ENCODE results near the gene DNASE1L1. TPM values are rescaled to one million over a fixed set of nuclear protein-coding genes. Genes with fewer than 3 reads are reported as not detected.
A peak's percentile ranks its signal among the peaks of the same experiment; 100 is the strongest.

The DNASE1L1 gene
- total RNA-seq, 1 donor from 2014 or later: 40.8 TPM

- no peak for DNase-seq (ENCODE audit: low spot score)
- no peaks in the 10 kb centered on the region for H3K27me3 Mint-ChIP-seq (ENCODE audit: low read depth)
- TF ChIP-seq CTCF (IDR thresholded peaks at IDR 0.05): no peak
- H3K27ac Mint-ChIP-seq (ENCODE audit: unreplicated experiment): peak overlapping the region; percentile 65
- H3K9me3 Mint-ChIP-seq (ENCODE audit: low read depth): no peaks in the 10 kb centered on the region
- H3K4me3 Mint-ChIP-seq (ENCODE audit: unreplicated experiment): peak overlapping the region; percentile 25
- H3K36me3 Mint-ChIP-seq (ENCODE audit: low read depth): no peaks in the 10 kb centered on the region
- peaks cover 30% of the 10 kb centered on the region for H3K4me1 Mint-ChIP-seq (ENCODE audit: low read depth)
Observed at GRCh38 chrX:154426916-154427770, 18.1 kb upstream of the DNASE1L1 start.

GRCh38 chrX:154420402-154420756, 11.3 kb upstream of the DNASE1L1 start:
- no peak overlapping the region for H3K27ac Mint-ChIP-seq (ENCODE audit: unreplicated experiment)
- H3K9me3 Mint-ChIP-seq (ENCODE audit: low read depth): no peaks in the 10 kb centered on the region
- peaks cover 3% of the 10 kb centered on the region for H3K4me1 Mint-ChIP-seq (ENCODE audit: low read depth)
- TF ChIP-seq CTCF (IDR thresholded peaks at IDR 0.05): no peak
- DNase-seq (ENCODE audit: low spot score): no peak
- H3K27me3 Mint-ChIP-seq (ENCODE audit: low read depth): no peaks in the 10 kb centered on the region
- H3K4me3 Mint-ChIP-seq (ENCODE audit: unreplicated experiment): no peak overlapping the region
- no peaks in the 10 kb centered on the region for H3K36me3 Mint-ChIP-seq (ENCODE audit: low read depth)

GRCh38 chrX:154419688-154420401, 10.8 kb upstream of the DNASE1L1 start:
- Mint-ChIP-seq H3K4me3 (ENCODE audit: unreplicated experiment) (no peak overlapping the region), H3K4me1 (ENCODE audit: low read depth) (peaks cover 3% of the 10 kb centered on the region), H3K36me3 (ENCODE audit: low read depth) (no peaks in the 10 kb centered on the region), H3K27ac (ENCODE audit: unreplicated experiment) (no peak overlapping the region), H3K9me3 (ENCODE audit: low read depth) (no peaks in the 10 kb centered on the region), H3K27me3 (ENCODE audit: low read depth) (no peaks in the 10 kb centered on the region)
- TF ChIP-seq CTCF (IDR thresholded peaks at IDR 0.05): no peak
- DNase-seq (ENCODE audit: low spot score): no peak

GRCh38 chrX:154419189-154419588, 10.1 kb upstream of the DNASE1L1 start:
- Mint-ChIP-seq H3K36me3 (ENCODE audit: low read depth) (no peaks in the 10 kb centered on the region), H3K9me3 (ENCODE audit: low read depth) (no peaks in the 10 kb centered on the region), H3K4me3 (ENCODE audit: unreplicated experiment) (no peak overlapping the region), H3K27ac (ENCODE audit: unreplicated experiment) (no peak overlapping the region), H3K4me1 (ENCODE audit: low read depth) (peaks cover 3% of the 10 kb centered on the region), H3K27me3 (ENCODE audit: low read depth) (no peaks in the 10 kb centered on the region)
- DNase-seq (ENCODE audit: low spot score): no peak
- TF ChIP-seq CTCF (IDR thresholded peaks at IDR 0.05): no peak

- Mint-ChIP-seq H3K36me3 (ENCODE audit: low read depth) (no peaks in the 10 kb centered on the region), H3K27ac (ENCODE audit: unreplicated experiment) (no peak overlapping the region), H3K4me3 (ENCODE audit: unreplicated experiment) (no peak overlapping the region), H3K4me1 (ENCODE audit: low read depth) (peaks cover 3% of the 10 kb centered on the region), H3K27me3 (ENCODE audit: low read depth) (no peaks in the 10 kb centered on the region), H3K9me3 (ENCODE audit: low read depth) (no peaks in the 10 kb centered on the region)
- no peak for DNase-seq (ENCODE audit: low spot score)
- TF ChIP-seq CTCF (IDR thresholded peaks at IDR 0.05): no peak
Observed at GRCh38 chrX:154417157-154417556, 8.1 kb upstream of the DNASE1L1 start.
